HepG2 (cell line): ENCODE data around the gene SUCLG2.

Experiments
- BRF2 ChIP-seq: sonication (generic); formaldehyde crosslinking; IDR thresholded peaks from 2 replicates; pipeline ENCODE4 v1.8.1; 2022; ENCODE audit warnings: mild to moderate bottlenecking, missing genetic modification reagents
- FOSL2 ChIP-seq: sonication (generic); formaldehyde crosslinking; IDR thresholded peaks from 2 replicates; pipeline ENCODE4 v1.4.0; 2020; ENCODE audit warnings: missing genetic modification reagents
- MAX ChIP-seq: IDR thresholded peaks from 2 replicates; pipeline ENCODE4 v1.6.1; 2012; ENCODE audit warnings: inconsistent platforms
- NFRKB ChIP-seq: fragments of 450-650 bp; IDR thresholded peaks from 2 replicates; pipeline ENCODE4 v1.6.1; 2017
- NR3C1 ChIP-seq: sonication (generic); formaldehyde crosslinking; IDR thresholded peaks from 2 replicates; pipeline ENCODE4 v1.4.0; 2020; ENCODE audit warnings: missing genetic modification reagents
- RAD51 ChIP-seq: fragments of 450-650 bp; IDR thresholded peaks from 2 replicates; pipeline ENCODE4 v1.6.1; 2016; ENCODE audit warnings: borderline replicate concordance
- SMC3 ChIP-seq: IDR thresholded peaks from 2 replicates; pipeline ENCODE4 v1.6.1; 2011; ENCODE audit warnings: low read length, improper control_type of control experiment
- ZBTB8A ChIP-seq: sonication (generic); formaldehyde crosslinking; IDR thresholded peaks from 2 replicates; pipeline ENCODE4 v1.4.0; 2020; ENCODE audit warnings: mild to moderate bottlenecking, low read depth, missing genetic modification reagents, borderline replicate concordance
- ZFP62 ChIP-seq: sonication (generic); formaldehyde crosslinking; IDR thresholded peaks from 2 replicates; pipeline ENCODE4 v1.4.0; 2020; ENCODE audit warnings: missing genetic modification reagents
- ZNF383 ChIP-seq: sonication (generic); formaldehyde crosslinking; IDR thresholded peaks from 2 replicates; pipeline ENCODE4 v1.4.0; 2020; ENCODE audit warnings: missing genetic modification reagents, mild to moderate bottlenecking, borderline replicate concordance
- TF ChIP-seq, protein P1 (sequence below): sonication (generic); formaldehyde crosslinking; IDR thresholded peaks from 2 replicates; pipeline ENCODE4 v1.5.0; 2020; ENCODE audit warnings: mild to moderate bottlenecking, missing genetic modification reagents, moderate library complexity

- TF ChIP-seq ZBTB8A (CRISPR knock-in tag) (no peak), BRF2 (no peak), ZFP62 (CRISPR knock-in tag) (no peak), NFRKB (no peak), FOSL2 (CRISPR knock-in tag) (no peak), NR3C1 (no peak), MAX (no peak), ZNF383 (CRISPR knock-in tag) (no peak), SMC3 (no peak), RAD51 (no peak)
- TF ChIP-seq, protein P1, sequence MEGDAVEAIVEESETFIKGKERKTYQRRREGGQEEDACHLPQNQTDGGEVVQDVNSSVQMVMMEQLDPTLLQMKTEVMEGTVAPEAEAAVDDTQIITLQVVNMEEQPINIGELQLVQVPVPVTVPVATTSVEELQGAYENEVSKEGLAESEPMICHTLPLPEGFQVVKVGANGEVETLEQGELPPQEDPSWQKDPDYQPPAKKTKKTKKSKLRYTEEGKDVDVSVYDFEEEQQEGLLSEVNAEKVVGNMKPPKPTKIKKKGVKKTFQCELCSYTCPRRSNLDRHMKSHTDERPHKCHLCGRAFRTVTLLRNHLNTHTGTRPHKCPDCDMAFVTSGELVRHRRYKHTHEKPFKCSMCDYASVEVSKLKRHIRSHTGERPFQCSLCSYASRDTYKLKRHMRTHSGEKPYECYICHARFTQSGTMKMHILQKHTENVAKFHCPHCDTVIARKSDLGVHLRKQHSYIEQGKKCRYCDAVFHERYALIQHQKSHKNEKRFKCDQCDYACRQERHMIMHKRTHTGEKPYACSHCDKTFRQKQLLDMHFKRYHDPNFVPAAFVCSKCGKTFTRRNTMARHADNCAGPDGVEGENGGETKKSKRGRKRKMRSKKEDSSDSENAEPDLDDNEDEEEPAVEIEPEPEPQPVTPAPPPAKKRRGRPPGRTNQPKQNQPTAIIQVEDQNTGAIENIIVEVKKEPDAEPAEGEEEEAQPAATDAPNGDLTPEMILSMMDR, result no peak
These were observed 34.4 kb downstream of the SUCLG2 start for GRCh38 chr3:67619991-67620390.
